MG63 (cell line): ENCODE results near the gene RARG. TPM values are rescaled to one million over a fixed set of nuclear protein-coding genes. Genes with fewer than 3 reads are reported as not detected.

Experiments
- DNase-seq: peaks from one replicate; pipeline ENCODE4 v3.0.0-alpha.2; 2020
- H3K27me3 ChIP-seq: fragments of 250-450 bp; sonication (Bioruptor Pico); 2 replicates; pipeline ENCODE4 v1.5.1; 2020; ENCODE audit warnings: mild to moderate bottlenecking, moderate library complexity
- H3K36me3 ChIP-seq: fragments of 250-450 bp; sonication (Bioruptor Pico); 2 replicates; pipeline ENCODE4 v1.5.1; 2020; ENCODE audit warnings: mild to moderate bottlenecking, moderate library complexity
- H3K4me3 ChIP-seq: fragments of 250-450 bp; sonication (Bioruptor Pico); 2 replicates; pipeline ENCODE4 v1.5.1; 2020; ENCODE audit warnings: mild to moderate bottlenecking, moderate library complexity
- H3K9me3 ChIP-seq: fragments of 250-450 bp; sonication (Bioruptor Pico); 2 replicates; pipeline ENCODE4 v1.5.1; 2020; ENCODE audit warnings: mild to moderate bottlenecking, moderate library complexity
- total RNA-seq: library from RNA; depleted of rRNA; stranded (reverse); fragments of >200 nt; shearing (Covaris generic); gene quantifications from 2 replicates; pipeline ENCODE4 v1.2.3, GENCODE V29; 2014; ENCODE audit warnings: low replicate concordance

The RARG gene
- total RNA-seq, 1 experiment from 2014 or later = 40.7 TPM

GRCh38 chr12:53219292-53219955, 12.6 kb downstream of the RARG start:
- Histone ChIP-seq H3K27me3 (no peaks in the 10 kb centered on the region), H3K36me3 (peaks cover 6% of the 10 kb centered on the region), H3K9me3 (no peaks in the 10 kb centered on the region), H3K4me3 (peak overlapping the region; percentile 65)
- peak; percentile 60 for DNase-seq

- DNase-seq = peak; percentile 59
- peak overlapping the region; percentile 65 for H3K4me3 ChIP-seq
- peaks cover 7% of the 10 kb centered on the region for H3K36me3 ChIP-seq
- H3K27me3 ChIP-seq = no peaks in the 10 kb centered on the region
- no peaks in the 10 kb centered on the region for H3K9me3 ChIP-seq
These were observed 13.3 kb downstream of the RARG start for GRCh38 chr12:53218551-53219291.

GRCh38 chr12:53217931-53218307, 14.1 kb downstream of the RARG start:
- no peaks in the 10 kb centered on the region for H3K27me3 ChIP-seq
- peak; percentile 19 for DNase-seq
- H3K36me3 ChIP-seq = peaks cover 15% of the 10 kb centered on the region
- peak overlapping the region; percentile 65 for H3K4me3 ChIP-seq
- H3K9me3 ChIP-seq = no peaks in the 10 kb centered on the region

GRCh38 chr12:53217051-53217930, 14.7 kb downstream of the RARG start:
- Histone ChIP-seq H3K36me3 (peaks cover 21% of the 10 kb centered on the region), H3K27me3 (no peaks in the 10 kb centered on the region), H3K4me3 (no peak overlapping the region), H3K9me3 (no peaks in the 10 kb centered on the region)
- peak; percentile 78 for DNase-seq

GRCh38 chr12:53215497-53215896, 16.5 kb downstream of the RARG start:
- Histone ChIP-seq H3K27me3 (no peaks in the 10 kb centered on the region), H3K4me3 (no peak overlapping the region), H3K36me3 (peaks cover 38% of the 10 kb centered on the region), H3K9me3 (no peaks in the 10 kb centered on the region)
- DNase-seq = no peak

- H3K27me3 ChIP-seq = no peaks in the 10 kb centered on the region
- no peak overlapping the region for H3K4me3 ChIP-seq
- peaks cover 39% of the 10 kb centered on the region for H3K36me3 ChIP-seq
- no peak for DNase-seq
- H3K9me3 ChIP-seq = no peaks in the 10 kb centered on the region
These were observed 17.1 kb downstream of the RARG start for GRCh38 chr12:53214687-53215455.

GRCh38 chr12:53214221-53214620, 17.8 kb downstream of the RARG start:
- peaks cover 40% of the 10 kb centered on the region for H3K36me3 ChIP-seq
- H3K4me3 ChIP-seq = no peak overlapping the region
- no peaks in the 10 kb centered on the region for H3K27me3 ChIP-seq
- no peak for DNase-seq
- no peaks in the 10 kb centered on the region for H3K9me3 ChIP-seq

GRCh38 chr12:53213348-53213747, 18.7 kb downstream of the RARG start:
- Histone ChIP-seq H3K4me3 (no peak overlapping the region), H3K36me3 (peaks cover 40% of the 10 kb centered on the region), H3K9me3 (no peaks in the 10 kb centered on the region), H3K27me3 (no peaks in the 10 kb centered on the region)
- peak; percentile 68 for DNase-seq

- H3K4me3 ChIP-seq = no peak overlapping the region
- no peaks in the 10 kb centered on the region for H3K27me3 ChIP-seq
- peaks cover 40% of the 10 kb centered on the region for H3K36me3 ChIP-seq
- no peak for DNase-seq
- no peaks in the 10 kb centered on the region for H3K9me3 ChIP-seq
These were observed 19.1 kb downstream of the RARG start for GRCh38 chr12:53212931-53213330.

- Histone ChIP-seq H3K27me3 (no peaks in the 10 kb centered on the region), H3K9me3 (no peaks in the 10 kb centered on the region), H3K4me3 (no peak overlapping the region), H3K36me3 (peaks cover 38% of the 10 kb centered on the region)
- no peak for DNase-seq
These were observed 20.3 kb downstream of the RARG start for GRCh38 chr12:53211476-53212381.

GRCh38 chr12:53210843-53211242, 21.2 kb downstream of the RARG start:
- Histone ChIP-seq H3K27me3 (no peaks in the 10 kb centered on the region), H3K36me3 (peaks cover 34% of the 10 kb centered on the region), H3K4me3 (no peak overlapping the region), H3K9me3 (no peaks in the 10 kb centered on the region)
- no peak for DNase-seq

GRCh38 chr12:53208877-53209463, 23.0 kb downstream of the RARG start:
- DNase-seq = no peak

GRCh38 chr12:53208435-53208834, 23.6 kb downstream of the RARG start:
- Histone ChIP-seq H3K9me3 (no peaks in the 10 kb centered on the region), H3K27me3 (no peaks in the 10 kb centered on the region), H3K4me3 (no peak overlapping the region), H3K36me3 (peaks cover 30% of the 10 kb centered on the region)
- no peak for DNase-seq

More at GRCh38 chr12:53208877-53209463, 23.0 kb downstream of the RARG start:
- Histone ChIP-seq H3K4me3 (no peak overlapping the region), H3K9me3 (no peaks in the 10 kb centered on the region), H3K27me3 (no peaks in the 10 kb centered on the region), H3K36me3 (peaks cover 34% of the 10 kb centered on the region)

- Histone ChIP-seq H3K36me3 (peaks cover 16% of the 10 kb centered on the region), H3K9me3 (no peaks in the 10 kb centered on the region)
- DNase-seq = no peak
These were observed 25.0 kb downstream of the RARG start, which contains the start of gene ITGB7 for GRCh38 chr12:53207042-53207441. Gene ITGB7 (minus strand): TSS chr12:53207251. CDS start chr12:53200443, 6,808 bp downstream.

GRCh38 chr12:53205747-53206419, 26.1 kb downstream of the RARG start:
- Histone ChIP-seq H3K4me3 (no peak overlapping the region), H3K27me3 (no peaks in the 10 kb centered on the region), H3K9me3 (no peaks in the 10 kb centered on the region), H3K36me3 (peaks cover 5% of the 10 kb centered on the region; the same call in 1 of the 2 replicates)
- peak; percentile 56 for DNase-seq

More at GRCh38 chr12:53207042-53207441, 25.0 kb downstream of the RARG start, which contains the start of gene ITGB7:
- Histone ChIP-seq H3K4me3 (no peak within 1 kb of the TSS), H3K27me3 (no peaks in the 10 kb centered on the region)
